ENCODE measurements around the gene TBC1D23.
"Not testable (repeated sequence)": the region's sequence is repeated elsewhere in the genome, so short reads cannot be mapped to it uniquely, and the experiment has no call there.

The TBC1D23 gene

GRCh38 chr3:100238599-100238998 is 22.2 kb upstream of the TBC1D23 start:
- ATAC-seq (replicated peaks) (no peak), DNase-seq (no peak)
- no peaks in the 10 kb centered on the region for H3K4me1 Mint-ChIP-seq
- no peaks in the 10 kb centered on the region for H3K36me3 Mint-ChIP-seq
- H3K27ac Mint-ChIP-seq: no peak overlapping the region
- H3K4me3 Mint-ChIP-seq: no peak overlapping the region
- H3K9me3 Mint-ChIP-seq: peaks cover 4 to 5% of the 10 kb centered on the region in 2 donors
- H3K27me3 Mint-ChIP-seq: no peaks in the 10 kb centered on the region

GRCh38 chr3:100242471-100242870 is 18.3 kb upstream of the TBC1D23 start:
- ATAC-seq (replicated peaks); H3K27me3 Mint-ChIP-seq; H3K4me1 Mint-ChIP-seq; DNase-seq; H3K9me3 Mint-ChIP-seq; H3K36me3 Mint-ChIP-seq; H3K4me3 Mint-ChIP-seq; H3K27ac Mint-ChIP-seq: not testable (repeated sequence)

GRCh38 chr3:100244264-100244663 is 16.5 kb upstream of the TBC1D23 start:
- H3K27ac Mint-ChIP-seq: no peak overlapping the region
- DNase-seq (no peak), ATAC-seq (replicated peaks) (no peak)
- peaks cover 0 to 1% of the 10 kb centered on the region in 2 donors for H3K9me3 Mint-ChIP-seq
- H3K4me3 Mint-ChIP-seq: no peak overlapping the region
- no peaks in the 10 kb centered on the region for H3K27me3 Mint-ChIP-seq
- H3K4me1 Mint-ChIP-seq: peaks cover 0 to 4% of the 10 kb centered on the region in 2 donors
- H3K36me3 Mint-ChIP-seq: no peaks in the 10 kb centered on the region

GRCh38 chr3:100245136-100245535 is 15.7 kb upstream of the TBC1D23 start:
- Mint-ChIP-seq H3K27ac (no peak overlapping the region), H3K4me3 (no peak overlapping the region), H3K27me3 (no peaks in the 10 kb centered on the region), H3K4me1 (peaks cover 0 to 4% of the 10 kb centered on the region in 2 donors), H3K9me3 (peaks cover 0 to 1% of the 10 kb centered on the region in 2 donors), H3K36me3 (no peaks in the 10 kb centered on the region)
- no peak for DNase-seq
- no peak for ATAC-seq (replicated peaks)

GRCh38 chr3:100245927-100246326 is 14.9 kb upstream of the TBC1D23 start:
- Mint-ChIP-seq H3K4me3 (no peak overlapping the region), H3K36me3 (no peaks in the 10 kb centered on the region), H3K4me1 (peaks cover 0 to 4% of the 10 kb centered on the region in 2 donors), H3K9me3 (peaks cover 0 to 1% of the 10 kb centered on the region in 2 donors), H3K27me3 (no peaks in the 10 kb centered on the region), H3K27ac (no peak overlapping the region)
- no peak for ATAC-seq (replicated peaks)
- DNase-seq: no peak

- peaks cover 0 to 4% of the 10 kb centered on the region in 2 donors for H3K4me1 Mint-ChIP-seq
- H3K36me3 Mint-ChIP-seq: no peaks in the 10 kb centered on the region
- no peaks in the 10 kb centered on the region for H3K9me3 Mint-ChIP-seq
- H3K27ac Mint-ChIP-seq: no peak overlapping the region
- H3K4me3 Mint-ChIP-seq: no peak overlapping the region
- DNase-seq (no peak), ATAC-seq (replicated peaks) (no peak)
- no peaks in the 10 kb centered on the region for H3K27me3 Mint-ChIP-seq
Observed at GRCh38 chr3:100246999-100247398, 13.8 kb upstream of the TBC1D23 start.

- peaks cover 0 to 4% of the 10 kb centered on the region in 2 donors for H3K4me1 Mint-ChIP-seq
- no peak overlapping the region for H3K4me3 Mint-ChIP-seq
- no peaks in the 10 kb centered on the region for H3K9me3 Mint-ChIP-seq
- no peak overlapping the region for H3K27ac Mint-ChIP-seq
- DNase-seq: no peak
- no peaks in the 10 kb centered on the region for H3K36me3 Mint-ChIP-seq
- H3K27me3 Mint-ChIP-seq: no peaks in the 10 kb centered on the region
- ATAC-seq (replicated peaks): no peak
Observed at GRCh38 chr3:100252001-100252400, 8.8 kb upstream of the TBC1D23 start.

GRCh38 chr3:100254168-100254777 is 6.5 kb upstream of the TBC1D23 start:
- peak; percentile 17 for DNase-seq
- H3K9me3 Mint-ChIP-seq: no peaks in the 10 kb centered on the region

GRCh38 chr3:100256731-100257151 is 4.1 kb upstream of the TBC1D23 start:
- ATAC-seq (replicated peaks) (no peak), DNase-seq (no peak)
- Mint-ChIP-seq H3K4me1 (peaks cover 8 to 17% of the 10 kb centered on the region in 2 donors), H3K9me3 (no peaks in the 10 kb centered on the region), H3K27me3 (no peaks in the 10 kb centered on the region), H3K36me3 (no peaks in the 10 kb centered on the region), H3K4me3 (no peak overlapping the region), H3K27ac (no peak overlapping the region)

More at GRCh38 chr3:100254168-100254777, 6.5 kb upstream of the TBC1D23 start:
- no peaks in the 10 kb centered on the region for H3K27me3 Mint-ChIP-seq
- H3K27ac Mint-ChIP-seq: no peak overlapping the region
- no peaks in the 10 kb centered on the region for H3K36me3 Mint-ChIP-seq
- no peaks in the 10 kb centered on the region for H3K4me1 Mint-ChIP-seq
- ATAC-seq (replicated peaks): peak; percentile 84 to 88
- no peak overlapping the region for H3K4me3 Mint-ChIP-seq

- DNase-seq (no peak), ATAC-seq (replicated peaks) (no peak)
- no peak overlapping the region for H3K27ac Mint-ChIP-seq
Observed at GRCh38 chr3:100257586-100257985, 3.2 kb upstream of the TBC1D23 start.

GRCh38 chr3:100260081-100260684 is 609 bp upstream of the TBC1D23 start:
- ATAC-seq (replicated peaks) (no peak), DNase-seq (no peak)
- Mint-ChIP-seq H3K4me1 (peaks cover 27 to 48% of the 10 kb centered on the region in 2 donors), H3K9me3 (no peaks in the 10 kb centered on the region), H3K4me3 (peak overlapping the region; percentile 93 to 97), H3K27ac (peak overlapping the region; percentile 100), H3K36me3 (peaks cover 0 to 3% of the 10 kb centered on the region in 2 donors), H3K27me3 (no peaks in the 10 kb centered on the region)

More at GRCh38 chr3:100257586-100257985, 3.2 kb upstream of the TBC1D23 start:
- Mint-ChIP-seq H3K27me3 (no peaks in the 10 kb centered on the region), H3K9me3 (no peaks in the 10 kb centered on the region), H3K36me3 (no peaks in the 10 kb centered on the region), H3K4me1 (peaks cover 12 to 24% of the 10 kb centered on the region in 2 donors), H3K4me3 (no peak overlapping the region)

- no peaks in the 10 kb centered on the region for H3K27me3 Mint-ChIP-seq
- peaks cover 0 to 3% of the 10 kb centered on the region in 2 donors for H3K36me3 Mint-ChIP-seq
- no peak for DNase-seq
- H3K27ac Mint-ChIP-seq: peak overlapping the region; percentile 100
- H3K9me3 Mint-ChIP-seq: no peaks in the 10 kb centered on the region
- H3K4me1 Mint-ChIP-seq: peaks cover 27 to 48% of the 10 kb centered on the region in 2 donors
- H3K4me3 Mint-ChIP-seq: peak overlapping the region; percentile 93 to 97
- ATAC-seq (replicated peaks): no peak
Observed at GRCh38 chr3:100261485-100261903, 702 bp downstream of the TBC1D23 start.

- ATAC-seq (replicated peaks): not testable (repeated sequence)
Observed at GRCh38 chr3:100262925-100263324, 2.1 kb downstream of the TBC1D23 start.

GRCh38 chr3:100263583-100263982 is 2.8 kb downstream of the TBC1D23 start:
- H3K27ac Mint-ChIP-seq: no peak overlapping the region
- no peak for ATAC-seq (replicated peaks)
- peaks cover 27 to 48% of the 10 kb centered on the region in 2 donors for H3K4me1 Mint-ChIP-seq

More at GRCh38 chr3:100262925-100263324, 2.1 kb downstream of the TBC1D23 start:
- H3K4me3 Mint-ChIP-seq, H3K27me3 Mint-ChIP-seq, H3K9me3 Mint-ChIP-seq, DNase-seq, H3K27ac Mint-ChIP-seq, H3K36me3 Mint-ChIP-seq: not testable (repeated sequence)
- peaks cover 27 to 48% of the 10 kb centered on the region in 2 donors for H3K4me1 Mint-ChIP-seq

GRCh38 chr3:100264242-100264641 is 3.5 kb downstream of the TBC1D23 start:
- Mint-ChIP-seq H3K9me3 (no peaks in the 10 kb centered on the region), H3K4me1 (peaks cover 27 to 48% of the 10 kb centered on the region in 2 donors), H3K36me3 (peaks cover 0 to 3% of the 10 kb centered on the region in 2 donors), H3K27me3 (no peaks in the 10 kb centered on the region), H3K27ac (no peak overlapping the region), H3K4me3 (no peak overlapping the region)
- DNase-seq (no peak), ATAC-seq (replicated peaks) (no peak)

More at GRCh38 chr3:100263583-100263982, 2.8 kb downstream of the TBC1D23 start:
- Mint-ChIP-seq H3K4me3 (no peak overlapping the region), H3K27me3 (no peaks in the 10 kb centered on the region), H3K9me3 (no peaks in the 10 kb centered on the region), H3K36me3 (peaks cover 0 to 3% of the 10 kb centered on the region in 2 donors)
- DNase-seq: no peak

Data from stimulated activated naive B cell treated with anti-CD40 and anti-IgM and Interleukin-4, amounts not matched to agents 10 μg/mL and 1 μg/mL and 100 μg/mL, for 72 hours (primary cell).